B cell (primary cell): Measurements from ENCODE around the gene PEBP1.

Experiments
- EZH2 ChIP-seq: IDR thresholded peaks from 2 replicates; pipeline ENCODE4 v1.6.1; 2012; ENCODE audit warnings: borderline replicate concordance, low read depth, mild to moderate bottlenecking, moderate library complexity, low read length; ENCODE audit not compliant: insufficient read depth, poor library complexity, severe bottlenecking
- TF ChIP-seq, protein P1 (sequence below): fragments of 200-600 bp; IDR thresholded peaks from one replicate; pipeline ENCODE4 v1.8.0; 2022; ENCODE audit warnings: antibody characterized with exemption, mild to moderate bottlenecking

DNA sequence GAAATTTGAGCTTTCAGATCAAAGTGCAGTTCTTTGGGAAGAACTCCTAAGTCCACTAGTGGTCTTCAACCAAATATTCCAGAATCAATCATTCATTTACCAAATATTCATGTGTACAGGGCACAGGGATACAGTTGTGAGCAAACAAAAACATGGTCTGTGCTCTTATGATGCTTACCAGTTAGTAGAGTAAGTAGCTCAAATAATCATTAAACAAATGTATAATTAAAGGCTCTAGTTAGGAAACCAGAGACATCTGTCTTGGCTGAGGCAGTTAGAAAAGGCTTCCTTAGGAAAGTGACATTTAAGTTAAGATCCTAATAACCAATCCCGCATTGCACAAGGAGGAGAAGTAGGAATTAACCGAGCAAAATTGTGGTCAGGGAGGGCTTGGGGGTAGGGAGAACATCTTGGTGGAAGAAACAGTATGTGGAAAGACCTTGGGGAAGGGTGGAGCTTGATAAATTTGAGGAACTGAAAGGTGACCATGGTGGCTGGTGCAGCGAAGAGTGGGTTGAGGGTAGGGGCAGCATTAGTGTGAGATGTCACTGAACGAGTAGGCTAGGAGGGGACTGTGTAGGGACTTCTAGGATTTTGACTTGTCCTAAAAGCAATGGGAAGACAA lies 40.0 kb downstream of the PEBP1 start:
- TF ChIP-seq, protein P1, sequence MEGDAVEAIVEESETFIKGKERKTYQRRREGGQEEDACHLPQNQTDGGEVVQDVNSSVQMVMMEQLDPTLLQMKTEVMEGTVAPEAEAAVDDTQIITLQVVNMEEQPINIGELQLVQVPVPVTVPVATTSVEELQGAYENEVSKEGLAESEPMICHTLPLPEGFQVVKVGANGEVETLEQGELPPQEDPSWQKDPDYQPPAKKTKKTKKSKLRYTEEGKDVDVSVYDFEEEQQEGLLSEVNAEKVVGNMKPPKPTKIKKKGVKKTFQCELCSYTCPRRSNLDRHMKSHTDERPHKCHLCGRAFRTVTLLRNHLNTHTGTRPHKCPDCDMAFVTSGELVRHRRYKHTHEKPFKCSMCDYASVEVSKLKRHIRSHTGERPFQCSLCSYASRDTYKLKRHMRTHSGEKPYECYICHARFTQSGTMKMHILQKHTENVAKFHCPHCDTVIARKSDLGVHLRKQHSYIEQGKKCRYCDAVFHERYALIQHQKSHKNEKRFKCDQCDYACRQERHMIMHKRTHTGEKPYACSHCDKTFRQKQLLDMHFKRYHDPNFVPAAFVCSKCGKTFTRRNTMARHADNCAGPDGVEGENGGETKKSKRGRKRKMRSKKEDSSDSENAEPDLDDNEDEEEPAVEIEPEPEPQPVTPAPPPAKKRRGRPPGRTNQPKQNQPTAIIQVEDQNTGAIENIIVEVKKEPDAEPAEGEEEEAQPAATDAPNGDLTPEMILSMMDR, result no peak
- TF ChIP-seq EZH2, result no peak
